Muscle of arm (tissue), 12 donors: ENCODE results near the gene TMEM132D. TPM values are rescaled to one million over a fixed set of nuclear protein-coding genes. Genes with fewer than 3 reads are reported as not detected.

Experiments
- DNase-seq: peaks from one replicate; pipeline ENCODE4 v3.0.0-alpha.2; 2013
- polyA plus RNA-seq, 12 donors: library from polyadenylated mRNA; unstranded; fragments of 120-200 nt; gene quantifications; one replicate each; pipeline ENCODE4 v1.2.1, GENCODE V29; 2013; ENCODE audit not compliant: insufficient read length in 12 of 12

TMEM132D gene
- polyA plus RNA-seq, 12 donors, result 0.30 to 1.0 (median 0.59) TPM; not detected in 2

- no peak for DNase-seq
Observed at GRCh38 chr12:129825316-129825715, 78.5 kb downstream of the TMEM132D start.

- no peak for DNase-seq
Observed at GRCh38 chr12:129821964-129822363, 81.9 kb downstream of the TMEM132D start.

- no peak for DNase-seq
Observed at GRCh38 chr12:129819391-129819790, 84.4 kb downstream of the TMEM132D start.

DNA sequence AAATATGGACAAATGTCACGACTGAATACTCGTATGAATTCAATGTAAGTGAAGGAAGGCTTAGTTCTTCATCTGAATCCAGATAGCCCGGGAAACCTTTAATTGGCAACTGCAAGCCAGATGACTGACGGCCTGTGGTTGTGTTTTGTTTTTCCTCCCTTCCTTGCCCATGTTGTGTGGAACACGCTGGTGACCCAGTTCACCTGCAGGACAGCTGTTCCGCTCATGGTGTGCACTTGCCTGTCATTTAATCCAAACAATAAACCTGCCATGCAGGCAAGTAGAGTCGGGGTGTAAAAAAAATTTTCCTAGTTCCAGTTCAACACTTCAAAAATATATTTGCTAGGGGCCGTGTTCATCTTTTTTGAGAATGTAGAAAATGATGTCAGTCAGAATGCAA, 88.0 kb downstream of the TMEM132D start:
- DNase-seq, result no peak

DNA sequence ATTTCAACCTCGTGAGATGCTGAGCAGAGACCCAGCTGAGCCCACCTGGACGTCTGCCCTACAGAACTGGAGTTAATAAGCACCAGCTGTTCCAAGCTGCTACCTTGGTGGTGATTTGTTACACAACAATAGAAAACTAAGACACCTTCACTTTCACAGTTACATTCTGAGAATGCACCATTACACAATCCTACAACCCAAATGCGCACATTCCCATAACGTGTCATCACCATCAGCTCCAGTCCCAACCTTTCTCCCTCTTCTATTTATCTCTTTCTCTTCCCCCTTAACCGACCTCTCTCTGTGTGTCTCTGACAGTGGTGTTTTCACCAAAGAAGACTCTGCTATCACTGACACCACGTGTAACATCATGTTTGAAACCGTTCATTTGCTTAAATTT, 91.9 kb downstream of the TMEM132D start:
- DNase-seq, result no peak

DNA sequence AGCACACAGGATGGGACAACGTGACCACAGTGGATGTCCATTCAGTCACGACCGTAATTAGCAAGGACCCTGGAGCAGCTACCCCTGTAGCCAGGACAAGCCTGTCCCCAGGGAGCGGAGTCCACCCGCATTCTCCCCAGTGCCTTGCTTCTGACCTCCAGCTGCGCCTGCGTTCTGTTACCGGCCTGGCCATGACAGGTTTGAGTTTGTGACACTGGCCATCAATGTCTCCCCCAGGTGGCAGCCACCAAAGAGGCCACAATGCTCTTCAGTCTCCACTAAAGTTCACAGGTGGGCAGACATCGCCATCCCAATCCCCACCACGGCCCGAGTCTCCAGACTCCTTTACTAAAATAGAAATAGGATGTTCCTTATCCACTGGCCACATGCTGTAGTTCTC, 96.7 kb downstream of the TMEM132D start:
- no peak for DNase-seq

GRCh38 chr12:129791396-129791795, 112.4 kb downstream of the TMEM132D start:
- DNase-seq, result no peak

- no peak for DNase-seq
Observed at GRCh38 chr12:129790930-129791329, 112.9 kb downstream of the TMEM132D start.

GRCh38 chr12:129790331-129790730, 113.5 kb downstream of the TMEM132D start:
- no peak for DNase-seq

DNA sequence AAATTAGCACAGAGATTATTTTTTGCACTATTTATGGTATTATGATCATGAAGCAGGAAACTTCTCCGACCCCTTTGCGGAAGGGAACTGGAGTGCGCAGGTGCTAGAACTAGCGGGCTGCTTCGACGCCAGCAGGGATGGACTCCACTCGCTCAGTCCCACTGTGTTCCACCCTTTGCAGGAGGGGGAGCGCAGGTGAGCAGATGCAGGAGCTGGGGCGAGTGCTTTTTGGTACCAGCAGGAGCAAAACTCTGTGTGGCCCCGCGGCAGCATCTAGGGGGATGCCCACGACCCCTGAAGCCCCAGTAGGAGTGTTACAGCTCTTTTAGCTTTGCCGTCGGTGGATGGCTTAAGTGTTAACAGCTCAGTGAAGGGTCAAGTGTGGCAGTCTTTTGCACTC, 113.9 kb downstream of the TMEM132D start:
- DNase-seq, result no peak

DNA sequence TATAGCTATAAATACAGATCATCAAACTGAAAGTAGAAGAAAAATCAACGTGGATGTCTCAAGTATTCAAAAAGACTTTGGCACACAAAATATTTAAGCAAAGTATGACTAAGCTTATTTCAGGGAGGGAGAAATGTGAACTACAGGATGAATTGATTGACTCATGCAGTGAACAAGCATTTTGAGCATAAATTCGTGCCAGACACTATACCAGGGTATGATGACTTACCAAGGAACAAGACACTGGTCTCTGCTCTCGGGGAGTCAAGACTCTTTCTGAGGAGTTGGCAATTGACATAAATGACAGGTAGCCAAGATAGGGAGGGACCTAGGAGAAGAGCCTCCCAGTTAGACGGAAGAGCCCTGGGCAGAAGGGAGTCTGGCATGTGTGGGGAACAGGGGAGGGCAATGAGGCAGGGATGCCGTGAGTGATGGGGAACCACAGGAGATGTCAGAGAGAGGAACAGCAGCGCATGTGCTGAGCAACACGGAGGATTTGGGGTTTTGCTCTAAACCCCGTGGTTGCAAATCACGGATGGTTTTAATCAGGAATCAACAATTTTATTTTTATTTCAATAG, 115.2 kb downstream of the TMEM132D start:
- no peak for DNase-seq

- no peak for DNase-seq
Observed at GRCh38 chr12:129779989-129780388, 123.8 kb downstream of the TMEM132D start.

- DNase-seq, result no peak
Observed at GRCh38 chr12:129779033-129779432, 124.8 kb downstream of the TMEM132D start.

GRCh38 chr12:129776977-129777667, 126.7 kb downstream of the TMEM132D start:
- DNase-seq, result no peak

DNA sequence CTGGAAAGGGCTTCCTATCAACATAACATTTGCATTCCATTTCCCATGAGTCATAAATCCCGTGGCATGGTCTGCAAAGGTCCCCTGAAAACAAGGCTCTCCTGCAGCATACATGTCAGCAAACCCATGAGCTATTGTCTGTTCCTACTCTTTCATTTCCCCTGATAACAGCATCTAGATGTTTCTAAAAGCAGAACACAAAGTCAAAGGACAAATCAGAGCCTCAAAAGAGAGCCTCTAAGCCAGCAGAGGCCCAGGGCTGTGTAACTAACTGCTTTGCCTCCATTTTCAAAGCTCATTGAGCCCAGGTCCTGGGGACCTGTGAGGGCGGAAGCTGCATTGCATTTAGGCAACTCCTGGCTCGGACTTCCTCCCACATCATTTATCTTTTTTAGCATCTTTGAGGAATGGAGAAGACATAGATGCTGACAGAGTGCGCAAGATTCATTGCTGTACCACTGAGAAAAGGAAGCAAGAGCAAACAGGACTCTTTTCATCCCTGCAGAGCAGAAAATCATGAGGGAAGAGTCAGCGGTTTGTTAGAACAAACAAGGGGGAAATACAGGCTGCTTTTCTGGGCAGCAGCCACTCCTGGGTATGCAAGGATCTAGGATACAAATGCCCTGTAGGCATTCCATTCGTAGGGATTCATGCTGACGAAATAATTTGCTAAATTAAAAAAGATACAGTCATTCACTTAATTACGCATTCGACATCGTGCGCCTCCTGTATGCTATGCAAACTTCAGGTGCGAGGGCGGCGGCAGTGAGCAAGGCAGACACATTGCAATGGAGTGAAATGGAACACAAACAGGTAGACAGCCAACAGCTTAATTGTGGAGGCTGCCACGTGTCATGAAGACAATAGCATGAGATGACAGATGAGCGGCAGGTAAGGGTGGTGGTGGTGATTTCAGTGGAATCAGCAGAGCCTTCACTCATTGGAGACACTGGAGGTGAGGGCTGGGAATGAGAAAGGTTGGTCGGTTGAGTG, 131.0 kb downstream of the TMEM132D start:
- DNase-seq, result no peak

- DNase-seq, result no peak
Observed at GRCh38 chr12:129771238-129771637, 132.6 kb downstream of the TMEM132D start.

GRCh38 chr12:129765719-129766118, 138.1 kb downstream of the TMEM132D start:
- no peak for DNase-seq

DNA sequence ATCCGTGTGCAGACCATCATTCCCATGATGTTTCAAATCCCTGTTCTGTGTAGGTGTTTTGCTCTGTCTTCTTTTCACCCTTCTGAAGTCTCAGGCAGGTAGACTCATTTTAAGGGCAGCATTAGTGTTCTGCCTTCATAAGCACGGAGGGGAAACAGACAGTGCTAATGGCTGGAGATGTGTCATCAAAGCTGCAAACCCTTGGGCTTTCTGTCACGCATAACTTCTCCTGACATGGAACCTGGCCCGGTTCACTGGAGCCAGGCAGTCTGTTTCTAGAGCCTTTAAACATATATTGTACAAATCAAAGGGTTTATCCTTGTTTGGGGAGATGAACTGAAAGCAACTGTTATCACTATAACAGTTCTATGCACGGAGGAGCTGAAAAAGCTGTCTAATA, 141.4 kb downstream of the TMEM132D start:
- no peak for DNase-seq

- no peak for DNase-seq
Observed at GRCh38 chr12:129753586-129753985, 150.2 kb downstream of the TMEM132D start.

- no peak for DNase-seq
Observed at GRCh38 chr12:129750421-129750820, 153.4 kb downstream of the TMEM132D start.

DNA sequence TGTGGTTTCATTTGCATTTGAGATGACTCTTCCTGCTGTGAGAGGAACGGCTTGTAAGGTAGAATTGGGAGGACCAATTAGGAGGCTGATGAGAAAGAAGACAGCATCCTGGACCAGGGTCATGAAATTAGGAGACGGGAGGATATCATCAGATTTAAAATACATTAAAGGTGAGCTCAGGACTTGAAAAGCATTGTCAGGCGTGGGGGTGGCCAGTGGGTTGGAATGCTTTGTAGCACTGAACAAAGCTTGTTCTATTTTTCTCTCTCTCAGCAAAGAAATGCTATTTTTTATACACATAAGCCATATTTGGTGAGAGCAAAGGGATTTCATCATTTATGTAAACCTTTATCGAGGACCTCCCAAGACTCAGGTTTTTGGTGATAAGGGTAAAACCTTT, 157.5 kb downstream of the TMEM132D start:
- no peak for DNase-seq

DNA sequence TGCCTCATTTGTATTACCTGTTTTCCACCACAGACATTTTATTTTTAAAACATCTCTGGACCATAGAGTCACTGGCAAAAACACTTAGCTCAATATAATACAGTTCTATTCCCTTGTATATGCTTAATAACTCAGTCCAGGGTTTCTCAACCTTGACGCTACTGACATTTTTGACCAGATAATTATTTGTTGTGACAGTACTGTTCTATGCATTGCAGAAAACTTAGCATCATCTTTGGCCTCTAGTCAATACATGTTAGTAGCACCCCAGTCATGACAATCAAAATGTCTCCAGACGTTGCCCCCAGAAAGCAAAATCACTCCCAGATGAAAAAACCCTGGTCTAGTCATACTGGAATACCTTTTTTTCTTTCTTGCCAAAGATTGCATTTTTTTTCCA, 174.7 kb downstream of the TMEM132D start:
- no peak for DNase-seq

GRCh38 chr12:129727100-129727499, 176.7 kb downstream of the TMEM132D start:
- no peak for DNase-seq
